GM13976 (cell line): ENCODE results near the gene PROSER2.

Experiments
- DNase-seq: peaks from one replicate; pipeline ENCODE4 v3.0.0; 2012; ENCODE audit warnings: low spot score
- CTCF ChIP-seq: IDR thresholded peaks from 2 replicates; pipeline ENCODE4 v1.5.1; 2012; ENCODE audit warnings: borderline replicate concordance, mild to moderate bottlenecking; ENCODE audit not compliant: insufficient read depth; ENCODE audit errors: extremely low read depth, missing control alignments, control extremely low read depth
- in situ Hi-C: fragments of 300-500 bp; cut with MboI; formaldehyde crosslinking; loops from one replicate; pipeline ENCODE4 v1.12.0; 2022; ENCODE audit warnings: low sequenced_read_pairs, mixed read lengths, inconsistent platforms; ENCODE audit not compliant: unreplicated experiment

The PROSER2 gene

GRCh38 chr10:11853468-11853867, 30.3 kb downstream of the PROSER2 start:
- in situ Hi-C loops, result no loop called here
- no peak for DNase-seq
- no peak for TF ChIP-seq CTCF

GRCh38 chr10:11854301-11854700, 31.1 kb downstream of the PROSER2 start:
- in situ Hi-C loops, result no loop called here
- DNase-seq, result no peak
- TF ChIP-seq CTCF, result no peak

- TF ChIP-seq CTCF, result no peak
- DNase-seq, result no peak
- in situ Hi-C loops, result no loop called here
These were observed 32.9 kb downstream of the PROSER2 start for GRCh38 chr10:11856089-11856488.

- no peak for DNase-seq
- TF ChIP-seq CTCF, result no peak
- in situ Hi-C loops, result no loop called here
These were observed 33.5 kb downstream of the PROSER2 start for GRCh38 chr10:11856678-11857077.

- in situ Hi-C loops, result no loop called here
- DNase-seq, result no peak
- no peak for TF ChIP-seq CTCF
These were observed 34.9 kb downstream of the PROSER2 start for GRCh38 chr10:11858093-11858492.

- in situ Hi-C loops, result no loop called here
- no peak for DNase-seq
- no peak for TF ChIP-seq CTCF
These were observed 38.2 kb downstream of the PROSER2 start for GRCh38 chr10:11861341-11861740.
